SK-N-SH treated with all-trans-retinoic acid at 6 μM for 48 hours (cell line): ENCODE data around the gene CACNA1C.

Source experiments
- ATAC-seq: fragments of 200-7000 bp; cut with Tn5 transposase; 3 replicates; pipeline ENCODE4 v1.9.1; 2020; ENCODE audit warnings: mild to moderate bottlenecking, moderate library complexity
- ARNTL ChIP-seq: fragments of 450-650 bp; formaldehyde crosslinking; IDR thresholded peaks from 2 replicates; pipeline ENCODE4 v1.5.0; 2020; ENCODE audit warnings: low read depth, mild to moderate bottlenecking, moderate library complexity, borderline replicate concordance
- BACH2 ChIP-seq: fragments of 250-450 bp; sonication (Bioruptor Pico); IDR thresholded peaks from 2 replicates; pipeline ENCODE4 v1.9.0; 2021; ENCODE audit warnings: mild to moderate bottlenecking, borderline replicate concordance
- CREB5 ChIP-seq: fragments of 250-450 bp; sonication (Bioruptor Pico); IDR thresholded peaks from 2 replicates; pipeline ENCODE4 v1.5.1; 2020; ENCODE audit warnings: low read depth, mild to moderate bottlenecking, moderate library complexity
- CSDC2 ChIP-seq: fragments of 250-450 bp; sonication (Bioruptor Pico); IDR thresholded peaks from 2 replicates; pipeline ENCODE4 v1.5.0; 2020; ENCODE audit warnings: mild to moderate bottlenecking, moderate library complexity
- CSRNP3 ChIP-seq: fragments of 250-450 bp; sonication (Bioruptor Pico); IDR thresholded peaks from 2 replicates; pipeline ENCODE4 v1.5.1; 2021; ENCODE audit warnings: mild to moderate bottlenecking, moderate library complexity
- ESRRG ChIP-seq: fragments of 250-450 bp; sonication (Bioruptor Pico); IDR thresholded peaks from 2 replicates; pipeline ENCODE4 v1.6.1; 2021; ENCODE audit warnings: mild to moderate bottlenecking
- GLIS3 ChIP-seq: fragments of 250-450 bp; sonication (Bioruptor Pico); IDR thresholded peaks from 2 replicates; pipeline ENCODE4 v1.5.0; 2020; ENCODE audit warnings: mild to moderate bottlenecking, moderate library complexity
- ISL1 ChIP-seq: fragments of 250-450 bp; sonication (Bioruptor Pico); IDR thresholded peaks from 2 replicates; pipeline ENCODE4 v2.1.2; 2022; ENCODE audit warnings: mild to moderate bottlenecking, moderate library complexity
- OSR1 ChIP-seq: fragments of 250-450 bp; sonication (Bioruptor Pico); IDR thresholded peaks from 2 replicates; pipeline ENCODE4 v1.8.0; 2022; ENCODE audit warnings: moderate library complexity, mild to moderate bottlenecking, inconsistent platforms
- PATZ1 ChIP-seq: fragments of 250-450 bp; sonication (Bioruptor Pico); IDR thresholded peaks from 2 replicates; pipeline ENCODE4 v1.8.0; 2020; ENCODE audit warnings: mild to moderate bottlenecking, moderate library complexity, borderline replicate concordance
- POU6F1 ChIP-seq: fragments of 250-450 bp; sonication (Bioruptor Pico); IDR thresholded peaks from 2 replicates; pipeline ENCODE4 v1.8.0; 2021; ENCODE audit warnings: low read depth, mild to moderate bottlenecking, moderate library complexity, borderline replicate concordance
- RARB ChIP-seq: fragments of 250-450 bp; sonication (Bioruptor Pico); IDR thresholded peaks from 2 replicates; pipeline ENCODE4 v1.8.0; 2021; ENCODE audit warnings: mild to moderate bottlenecking, moderate library complexity
- SNAI2 ChIP-seq: fragments of 250-450 bp; sonication (Bioruptor Pico); IDR thresholded peaks from 2 replicates; pipeline ENCODE4 v1.5.0; 2020; ENCODE audit warnings: mild to moderate bottlenecking, moderate library complexity
- TCF4 ChIP-seq: fragments of 250-450 bp; sonication (Bioruptor Pico); IDR thresholded peaks from 2 replicates; pipeline ENCODE4 v1.8.0; 2021; ENCODE audit warnings: mild to moderate bottlenecking, moderate library complexity, borderline replicate concordance
- TOX ChIP-seq: fragments of 250-450 bp; sonication (Bioruptor Pico); IDR thresholded peaks from 2 replicates; pipeline ENCODE4 v1.8.0; 2021; ENCODE audit warnings: mild to moderate bottlenecking, moderate library complexity, borderline replicate concordance
- TSHZ2 ChIP-seq: fragments of 250-450 bp; sonication (Bioruptor Pico); IDR thresholded peaks from 2 replicates; pipeline ENCODE4 v1.5.0; 2020; ENCODE audit warnings: mild to moderate bottlenecking, moderate library complexity
- ZC3H10 ChIP-seq: fragments of 250-450 bp; sonication (Bioruptor Pico); IDR thresholded peaks from 2 replicates; pipeline ENCODE4 v1.5.1; 2021; ENCODE audit warnings: mild to moderate bottlenecking, moderate library complexity
- ZFP3 ChIP-seq: fragments of 250-450 bp; sonication (Bioruptor Pico); IDR thresholded peaks from 2 replicates; pipeline ENCODE4 v1.5.0; 2020; ENCODE audit warnings: mild to moderate bottlenecking, moderate library complexity
- ZFP30 ChIP-seq: fragments of 450-650 bp; formaldehyde crosslinking; IDR thresholded peaks from 2 replicates; pipeline ENCODE4 v1.5.0; 2022; ENCODE audit warnings: mild to moderate bottlenecking, moderate library complexity
- ZNF565 ChIP-seq: fragments of 450-650 bp; formaldehyde crosslinking; conservative IDR thresholded peaks from 2 replicates; pipeline ENCODE4 v1.5.0; 2020; ENCODE audit warnings: low read depth, mild to moderate bottlenecking, moderate library complexity
- ZNF8 ChIP-seq: fragments of 450-650 bp; formaldehyde crosslinking; IDR thresholded peaks from 2 replicates; pipeline ENCODE4 v1.5.0; 2020; ENCODE audit warnings: mild to moderate bottlenecking, moderate library complexity

Gene CACNA1C

GRCh38 chr12:2447861-2448260 lies 395.1 kb downstream of the CACNA1C start:
- ATAC-seq = no peak

GRCh38 chr12:2449586-2449985 lies 396.8 kb downstream of the CACNA1C start:
- TF ChIP-seq OSR1 (CRISPR knock-in tag) = no peak
- TF ChIP-seq CREB5 (CRISPR knock-in tag) = no peak
- no peak for TF ChIP-seq ZNF8 (CRISPR knock-in tag)
- no peak for TF ChIP-seq ZFP30 (CRISPR knock-in tag)
- TF ChIP-seq PATZ1 = no peak
- TF ChIP-seq TSHZ2 = no peak
- TF ChIP-seq TCF4 = no peak
- no peak for TF ChIP-seq RARB (CRISPR knock-in tag)
- no peak for TF ChIP-seq GLIS3 (CRISPR knock-in tag)
- TF ChIP-seq TOX (CRISPR knock-in tag) = no peak
- no peak for TF ChIP-seq CSDC2
- ATAC-seq = no peak

More at GRCh38 chr12:2447861-2448260, 395.1 kb downstream of the CACNA1C start:
- TF ChIP-seq ESRRG (CRISPR knock-in tag) (no peak), ZFP30 (CRISPR knock-in tag) (no peak), ZFP3 (CRISPR knock-in tag) (no peak), OSR1 (CRISPR knock-in tag) (no peak), CSDC2 (no peak), ISL1 (CRISPR knock-in tag) (no peak), PATZ1 (no peak), CSRNP3 (CRISPR knock-in tag) (no peak), ARNTL (CRISPR knock-in tag) (no peak), GLIS3 (CRISPR knock-in tag) (no peak), POU6F1 (no peak)

GRCh38 chr12:2450553-2450952 lies 397.8 kb downstream of the CACNA1C start:
- no peak for ATAC-seq
- TF ChIP-seq PATZ1 (no peak), GLIS3 (CRISPR knock-in tag) (no peak), TCF4 (no peak), RARB (CRISPR knock-in tag) (no peak), ZNF565 (CRISPR knock-in tag) (no peak), SNAI2 (CRISPR knock-in tag) (no peak), BACH2 (CRISPR knock-in tag) (no peak), CSDC2 (no peak), ZC3H10 (CRISPR knock-in tag) (no peak), ZFP30 (CRISPR knock-in tag) (no peak), ZNF8 (CRISPR knock-in tag) (no peak), TSHZ2 (no peak)
